HepG2 (cell line): Measurements from ENCODE around the gene CHID1. TPM values are rescaled to one million over a fixed set of nuclear protein-coding genes. Genes with fewer than 3 reads are reported as not detected.

Experiments used
- ERF ChIP-seq: IDR thresholded peaks from 2 replicates; pipeline ENCODE4 v1.6.1; 2018; ENCODE audit warnings: missing biosample characterization, missing genetic modification reagents
- KIAA2018 ChIP-seq: sonication (generic); formaldehyde crosslinking; IDR thresholded peaks from 2 replicates; pipeline ENCODE4 v1.5.0; 2020; ENCODE audit warnings: mild to moderate bottlenecking, missing genetic modification reagents, borderline replicate concordance
- MEIS1 ChIP-seq: sonication (generic); formaldehyde crosslinking; IDR thresholded peaks from 2 replicates; pipeline ENCODE4 v1.9.0; 2021; ENCODE audit warnings: mild to moderate bottlenecking, missing genetic modification reagents, moderate library complexity, borderline replicate concordance
- NR2F6 ChIP-seq, 2 experiments: IDR thresholded peaks; 2 replicates each; pipeline ENCODE4 v1.6.1; 2016; ENCODE audit warnings: antibody characterized with exemption in 1 of 2, mild to moderate bottlenecking in 1 of 2
- RARG ChIP-seq: sonication (generic); formaldehyde crosslinking; IDR thresholded peaks from 2 replicates; pipeline ENCODE4 v1.4.0; 2020; ENCODE audit warnings: low read depth, mild to moderate bottlenecking, missing genetic modification reagents
- SMC3 ChIP-seq: IDR thresholded peaks from 2 replicates; pipeline ENCODE4 v1.6.1; 2011; ENCODE audit warnings: low read length, improper control_type of control experiment
- SP140L ChIP-seq: sonication (generic); formaldehyde crosslinking; IDR thresholded peaks from 2 replicates; pipeline ENCODE4 v1.4.0; 2020; ENCODE audit warnings: missing genetic modification reagents, borderline replicate concordance
- THAP7 ChIP-seq: sonication (generic); formaldehyde crosslinking; IDR thresholded peaks from 2 replicates; pipeline ENCODE4 v1.8.1; 2023; ENCODE audit warnings: mild to moderate bottlenecking, missing genetic modification reagents
- ZBTB34 ChIP-seq: sonication (generic); formaldehyde crosslinking; IDR thresholded peaks from 2 replicates; pipeline ENCODE4 v1.8.0; 2022; ENCODE audit warnings: mild to moderate bottlenecking, missing genetic modification reagents
- ZNF282 ChIP-seq: fragments of 450-650 bp; IDR thresholded peaks from 2 replicates; pipeline ENCODE4 v1.6.1; 2018; ENCODE audit not compliant: partially characterized antibody
- ZNF567 ChIP-seq: sonication (generic); formaldehyde crosslinking; IDR thresholded peaks from 2 replicates; pipeline ENCODE4 v1.8.1; 2023; ENCODE audit warnings: mild to moderate bottlenecking, missing genetic modification reagents, borderline replicate concordance
- ZNF674 ChIP-seq: sonication (generic); formaldehyde crosslinking; IDR thresholded peaks from 2 replicates; pipeline ENCODE4 v1.5.0; 2020; ENCODE audit warnings: low read depth, mild to moderate bottlenecking, missing genetic modification reagents
- ZZZ3 ChIP-seq: sonication (generic); formaldehyde crosslinking; IDR thresholded peaks from 2 replicates; pipeline ENCODE4 v1.4.0; 2020; ENCODE audit warnings: missing genetic modification reagents, mild to moderate bottlenecking, borderline replicate concordance
- polyA plus RNA-seq, 8 experiments: library from polyadenylated mRNA; depleted of rRNA in 3 of 8; stranded (reverse) in 7 of 8; unstranded in 1 of 8; fragments of >200 nt; fragmentation: Illumina TruSeq in 4 of 8; extraction: Trizol in 4 of 8; gene quantifications; 2 replicates each; pipeline versions ENCODE4 v1.2.1 to v1.2.3, GENCODE V29; 2011 to 2016; ENCODE audit warnings: low read depth in 4 of 8, missing spikeins in 1 of 8, mixed read lengths in 1 of 8; ENCODE audit not compliant: insufficient read depth in 1 of 8
- total RNA-seq, 5 experiments: library from RNA; depleted of rRNA; stranded (reverse); fragments of >200 nt; fragmentation: Illumina TruSeq; extraction: Trizol; gene quantifications; 2 replicates each; pipeline ENCODE4 v1.2.3, GENCODE V29; 2016; ENCODE audit warnings: low read depth in 1 of 5
- TF ChIP-seq, protein P1 (sequence below), 2 experiments: sonication (generic) in 1 of 2; formaldehyde crosslinking in 1 of 2; IDR thresholded peaks; 2 replicates each; pipeline versions ENCODE4 v1.4.0 to v1.6.1; 2016 to 2020; ENCODE audit warnings: borderline replicate concordance in 1 of 2, low read depth in 1 of 2, mild to moderate bottlenecking in 1 of 2, missing genetic modification reagents in 1 of 2

CHID1 gene
- total and polyA plus RNA-seq, 2 of the 13 experiments (the other 11 are each of a cell fraction or from before 2014, with no cell fraction given), result 65.1 to 93.6 TPM

DNA sequence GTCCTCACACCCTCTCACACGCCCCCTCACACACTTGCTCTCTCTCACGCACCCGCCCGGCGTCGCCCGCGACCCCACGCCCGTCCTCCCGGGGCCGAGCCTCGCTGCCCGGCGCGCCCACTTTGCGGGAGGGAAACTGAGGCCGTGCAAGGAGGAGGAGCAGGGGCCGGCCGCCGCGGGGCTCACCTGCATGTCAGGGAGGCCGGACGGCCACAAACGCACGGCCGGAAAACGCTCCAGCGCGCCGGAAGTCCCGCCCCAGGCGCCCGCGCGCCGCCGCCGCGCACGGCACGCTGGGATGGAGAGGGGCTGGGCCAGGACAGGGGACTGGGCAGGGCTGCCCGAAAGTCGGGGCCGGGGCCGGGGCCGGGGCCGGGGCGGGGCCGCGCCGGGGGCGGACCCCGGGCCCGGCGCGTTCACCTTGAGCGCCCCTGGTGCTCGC, at the start of gene CHID1 (continued):
- TF ChIP-seq, protein P1, sequence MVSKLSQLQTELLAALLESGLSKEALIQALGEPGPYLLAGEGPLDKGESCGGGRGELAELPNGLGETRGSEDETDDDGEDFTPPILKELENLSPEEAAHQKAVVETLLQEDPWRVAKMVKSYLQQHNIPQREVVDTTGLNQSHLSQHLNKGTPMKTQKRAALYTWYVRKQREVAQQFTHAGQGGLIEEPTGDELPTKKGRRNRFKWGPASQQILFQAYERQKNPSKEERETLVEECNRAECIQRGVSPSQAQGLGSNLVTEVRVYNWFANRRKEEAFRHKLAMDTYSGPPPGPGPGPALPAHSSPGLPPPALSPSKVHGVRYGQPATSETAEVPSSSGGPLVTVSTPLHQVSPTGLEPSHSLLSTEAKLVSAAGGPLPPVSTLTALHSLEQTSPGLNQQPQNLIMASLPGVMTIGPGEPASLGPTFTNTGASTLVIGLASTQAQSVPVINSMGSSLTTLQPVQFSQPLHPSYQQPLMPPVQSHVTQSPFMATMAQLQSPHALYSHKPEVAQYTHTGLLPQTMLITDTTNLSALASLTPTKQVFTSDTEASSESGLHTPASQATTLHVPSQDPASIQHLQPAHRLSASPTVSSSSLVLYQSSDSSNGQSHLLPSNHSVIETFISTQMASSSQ (IDR thresholded peaks at IDR 0.05; ENCODE audit: low read depth), result no peak
- TF ChIP-seq, protein P1 (CRISPR knock-in tag; IDR thresholded peaks at IDR 0.05; ENCODE audit: borderline replicate concordance), result no peak
- no peak for TF ChIP-seq KIAA2018 (CRISPR knock-in tag)
- TF ChIP-seq THAP7 (CRISPR knock-in tag), result no peak
- no peak; the same call in 1 of the 2 replicates for TF ChIP-seq MEIS1
- TF ChIP-seq SP140L (CRISPR knock-in tag), result no peak
- TF ChIP-seq SMC3, result no peak
- TF ChIP-seq ZBTB34, result no peak
- TF ChIP-seq ZNF674 (CRISPR knock-in tag), result no peak
- no peak for TF ChIP-seq RARG (CRISPR knock-in tag)
- TF ChIP-seq NR2F6 (IDR thresholded peaks at IDR 0.05), result no peak
- peak; percentile 8; the same call in 1 of the 2 replicates for TF ChIP-seq NR2F6 (CRISPR knock-in tag; IDR thresholded peaks at IDR 0.05)
- no peak for TF ChIP-seq ZZZ3
- TF ChIP-seq ZNF282, result no peak
- TF ChIP-seq ERF (CRISPR knock-in tag), result peak; percentile 40; the same call in 1 of the 2 replicates
- TF ChIP-seq ZNF567 (CRISPR knock-in tag), result peak; percentile 84; the same call in 1 of the 2 replicates
